Vagina (tissue), 2 donors: ENCODE data around the gene PPFIA2. TPM values are rescaled to one million over a fixed set of nuclear protein-coding genes. Genes with fewer than 3 reads are reported as not detected.

Source experiments
- DNase-seq, 2 donors: peaks; one replicate each; pipeline ENCODE4 v3.0.0-alpha.2; 2017; ENCODE audit errors: extremely low spot score in 2 of 2
- H3K27ac ChIP-seq: fragments of 200-600 bp; sonication (generic); one replicate; pipeline ENCODE4 v1.5.1; 2019
- H3K27me3 ChIP-seq: fragments of 200-600 bp; sonication (generic); one replicate; pipeline ENCODE4 v1.5.1; 2019
- H3K36me3 ChIP-seq, 2 donors: fragments of 200-600 bp; sonication (generic); one replicate each; pipeline ENCODE4 v1.5.1; 2017 to 2019
- H3K4me1 ChIP-seq: fragments of 200-600 bp; sonication (generic); one replicate; pipeline ENCODE4 v1.5.1; 2019
- H3K4me3 ChIP-seq, 2 donors: fragments of 200-600 bp; sonication (generic); 1 replicate in 1 of 2; 2 replicates in 1 of 2; pipeline ENCODE4 v1.5.1; 2016 to 2019
- H3K9me3 ChIP-seq: fragments of 200-600 bp; sonication (generic); one replicate; pipeline ENCODE4 v1.5.1; 2019
- CTCF ChIP-seq, 3 experiments: fragments of 450-650 bp in 2 of 3; fragments of 200-600 bp in 1 of 3; sonication (generic) in 1 of 3; IDR thresholded peaks; one replicate each; pipeline ENCODE4 v1.5.1; 2017 to 2019; ENCODE audit warnings: antibody characterized with exemption in 3 of 3, mild to moderate bottlenecking in 2 of 3, moderate library complexity in 2 of 3
- POLR2A ChIP-seq, 2 donors: fragments of 450-650 bp; IDR thresholded peaks; one replicate each; pipeline ENCODE4 v1.6.1; 2017; ENCODE audit warnings: antibody characterized with exemption in 2 of 2, mild to moderate bottlenecking in 2 of 2, moderate library complexity in 2 of 2
- POLR2AphosphoS5 ChIP-seq, 2 donors: sonication (generic); formaldehyde crosslinking; IDR thresholded peaks; one replicate each; pipeline ENCODE4 v1.9.0; 2017; ENCODE audit warnings: antibody characterized with exemption in 2 of 2, mild to moderate bottlenecking in 2 of 2, low read depth in 1 of 2; ENCODE audit not compliant: insufficient read depth in 1 of 2
- intact Hi-C: fragments of 100-400 bp; cut with DNase I; formaldehyde crosslinking; loops from one replicate; pipeline ENCODE4 v1.15.1; 2023
- total RNA-seq: library from RNA; depleted of rRNA; stranded (reverse); fragments of >200 nt; gene quantifications from one replicate; pipeline ENCODE4 v1.2.3, GENCODE V29; 2016

Gene PPFIA2
- total RNA-seq, 1 donor from 2014 or later, result 5.2 TPM

GRCh38 chr12:81541121-81541520 is 218.0 kb downstream of the PPFIA2 start:
- Histone ChIP-seq H3K36me3 (no peaks in the 10 kb centered on the region), H3K4me3 (no peak overlapping the region), H3K9me3 (no peaks in the 10 kb centered on the region), H3K27ac (no peak overlapping the region), H3K27me3 (no peaks in the 10 kb centered on the region), H3K4me1 (no peaks in the 10 kb centered on the region)
- no peak for DNase-seq
- TF ChIP-seq CTCF (IDR thresholded peaks at IDR 0.05) (no peak), POLR2A (IDR thresholded peaks at IDR 0.05) (no peak), POLR2AphosphoS5 (IDR thresholded peaks at IDR 0.05; ENCODE audit: insufficient read depth in 1 of 2, low read depth in 1 of 2) (no peak)
- intact Hi-C loops, result no loop called here

GRCh38 chr12:81539279-81539678 is 219.9 kb downstream of the PPFIA2 start:
- no peak for DNase-seq
- H3K4me1 ChIP-seq, result no peaks in the 10 kb centered on the region
- H3K27me3 ChIP-seq, result no peaks in the 10 kb centered on the region
- no peaks in the 10 kb centered on the region for H3K9me3 ChIP-seq
- no peak overlapping the region for H3K4me3 ChIP-seq
- TF ChIP-seq POLR2A (IDR thresholded peaks at IDR 0.05), result no peak
- no peak for TF ChIP-seq CTCF (IDR thresholded peaks at IDR 0.05)
- no peak for TF ChIP-seq POLR2AphosphoS5 (IDR thresholded peaks at IDR 0.05; ENCODE audit: insufficient read depth in 1 of 2, low read depth in 1 of 2)
- H3K27ac ChIP-seq, result no peak overlapping the region
- intact Hi-C loops, result no loop called here
- no peaks in the 10 kb centered on the region for H3K36me3 ChIP-seq

- intact Hi-C loops, result no loop called here
- TF ChIP-seq POLR2AphosphoS5 (IDR thresholded peaks at IDR 0.05; ENCODE audit: insufficient read depth in 1 of 2, low read depth in 1 of 2) (no peak), POLR2A (IDR thresholded peaks at IDR 0.05) (no peak), CTCF (IDR thresholded peaks at IDR 0.05) (no peak)
Measured at GRCh38 chr12:81533054-81533453, 226.1 kb downstream of the PPFIA2 start.

GRCh38 chr12:81530352-81530751 is 228.8 kb downstream of the PPFIA2 start:
- no peak overlapping the region for H3K4me3 ChIP-seq
- H3K27me3 ChIP-seq, result no peaks in the 10 kb centered on the region
- TF ChIP-seq POLR2AphosphoS5 (IDR thresholded peaks at IDR 0.05; ENCODE audit: insufficient read depth in 1 of 2, low read depth in 1 of 2) (no peak), CTCF (IDR thresholded peaks at IDR 0.05) (no peak), POLR2A (IDR thresholded peaks at IDR 0.05) (no peak)
- H3K4me1 ChIP-seq, result no peaks in the 10 kb centered on the region
- H3K27ac ChIP-seq, result no peak overlapping the region
- intact Hi-C loops, result no loop called here
- H3K36me3 ChIP-seq, result no peaks in the 10 kb centered on the region
- H3K9me3 ChIP-seq, result no peaks in the 10 kb centered on the region
- no peak for DNase-seq

More at GRCh38 chr12:81533054-81533453, 226.1 kb downstream of the PPFIA2 start:
- H3K9me3 ChIP-seq, result no peaks in the 10 kb centered on the region
- H3K27me3 ChIP-seq, result no peaks in the 10 kb centered on the region
- no peak for DNase-seq
- H3K27ac ChIP-seq, result no peak overlapping the region
- no peaks in the 10 kb centered on the region for H3K36me3 ChIP-seq
- H3K4me1 ChIP-seq, result no peaks in the 10 kb centered on the region
- H3K4me3 ChIP-seq, result no peak overlapping the region

- H3K4me3 ChIP-seq, result no peak overlapping the region
Measured at GRCh38 chr12:81520064-81520945, 238.8 kb downstream of the PPFIA2 start.

More at GRCh38 chr12:81520064-81520945, 238.8 kb downstream of the PPFIA2 start:
- Histone ChIP-seq H3K27me3 (no peaks in the 10 kb centered on the region), H3K36me3 (no peaks in the 10 kb centered on the region), H3K9me3 (no peaks in the 10 kb centered on the region), H3K4me1 (no peaks in the 10 kb centered on the region), H3K27ac (no peak overlapping the region)
- no peak for DNase-seq
- TF ChIP-seq POLR2A (IDR thresholded peaks at IDR 0.05) (no peak), CTCF (IDR thresholded peaks at IDR 0.05) (no peak), POLR2AphosphoS5 (IDR thresholded peaks at IDR 0.05; ENCODE audit: insufficient read depth in 1 of 2, low read depth in 1 of 2) (no peak)
- intact Hi-C loops, result no loop called here
